Spleen (tissue), 13 donors: ENCODE results near the gene KCNJ13. TPM values are rescaled to one million over a fixed set of nuclear protein-coding genes. Genes with fewer than 3 reads are reported as not detected.

Experiments
- DNase-seq: peaks from one replicate; pipeline ENCODE4 v3.0.0-alpha.2; 2020
- H3K27ac ChIP-seq, 8 donors: fragments of 200-600 bp; sonication (generic) in 7 of 8; 1 replicate in 4 of 8; 2 replicates in 4 of 8; pipeline versions ENCODE4 v1.5.0 to v1.8.0; 2016 to 2021; ENCODE audit warnings: inconsistent platforms in 4 of 8, mild to moderate bottlenecking in 4 of 8, moderate library complexity in 1 of 8
- H3K27me3 ChIP-seq, 7 donors: fragments of 200-600 bp; sonication (generic) in 6 of 7; replicated peaks in 1 of 7; 1 replicate in 4 of 7; 2 replicates in 3 of 7; pipeline versions ENCODE4 v1.5.0 to v1.8.0; 2016 to 2021; ENCODE audit warnings: inconsistent platforms in 3 of 7, mild to moderate bottlenecking in 1 of 7
- H3K36me3 ChIP-seq, 6 donors: fragments of 200-600 bp; sonication (generic) in 5 of 6; 1 replicate in 4 of 6; 2 replicates in 2 of 6; pipeline versions ENCODE4 v1.5.0 to v1.8.0; 2016 to 2021; ENCODE audit warnings: inconsistent platforms in 2 of 6
- H3K4me1 ChIP-seq, 6 donors: fragments of 200-600 bp; sonication (generic) in 5 of 6; 1 replicate in 3 of 6; 2 replicates in 3 of 6; pipeline versions ENCODE4 v1.5.0 to v1.8.0; 2016 to 2021; ENCODE audit warnings: inconsistent platforms in 3 of 6
- H3K4me3 ChIP-seq, 8 donors: fragments of 200-600 bp; sonication (generic) in 7 of 8; 1 replicate in 4 of 8; 2 replicates in 4 of 8; pipeline versions ENCODE4 v1.5.0 to v1.8.0; 2016 to 2021; ENCODE audit warnings: inconsistent platforms in 4 of 8, mild to moderate bottlenecking in 4 of 8, moderate library complexity in 2 of 8
- H3K9me3 ChIP-seq, 8 donors: fragments of 200-600 bp; sonication (generic) in 7 of 8; 1 replicate in 4 of 8; 2 replicates in 4 of 8; pipeline versions ENCODE4 v1.5.0 to v1.8.0; 2016 to 2021; ENCODE audit warnings: inconsistent platforms in 4 of 8
- CTCF ChIP-seq, 11 experiments: fragments of 200-600 bp in 7 of 11; fragments of 450-650 bp in 4 of 11; sonication (generic) in 4 of 11; IDR thresholded peaks in 8 of 11; conservative IDR thresholded peaks in 3 of 11; 1 replicate in 7 of 11; 2 replicates in 4 of 11; pipeline versions ENCODE4 v1.4.0 to v1.8.0; 2016 to 2021; ENCODE audit warnings: antibody characterized with exemption in 11 of 11, inconsistent platforms in 4 of 11, mild to moderate bottlenecking in 1 of 11
- POLR2A ChIP-seq, 3 donors: fragments of 450-650 bp; IDR thresholded peaks; one replicate each; pipeline ENCODE4 v1.5.1; 2017; ENCODE audit warnings: antibody characterized with exemption in 3 of 3, mild to moderate bottlenecking in 1 of 3
- POLR2AphosphoS5 ChIP-seq, 3 donors: sonication (generic); formaldehyde crosslinking; IDR thresholded peaks; one replicate each; pipeline ENCODE4 v1.5.1; 2017; ENCODE audit warnings: antibody characterized with exemption in 3 of 3
- WGBS, 5 donors: extraction: QIAGEN DNeasy Blood & Tissue Kit in 3 of 5; methylation state at CpG; one replicate each; pipeline versions ENCODE4 v1.1.5 to v1.1.7; 2013 to 2018; 5-methylcytosine and 5-hydroxymethylcytosine counted together
- intact Hi-C: fragments of 100-400 bp; cut with DNase I; formaldehyde crosslinking; loops from one replicate; pipeline ENCODE4 v1.15.0; 2023; ENCODE audit warnings: low total_unique reads
- long read RNA-seq, 2 donors: transcript quantifications; one replicate each; lab custom pipeline, GENCODE V29; 2026
- polyA plus RNA-seq, 3 donors: library from polyadenylated mRNA; stranded (reverse); fragments of 200-250 nt; gene quantifications; one replicate each; pipeline ENCODE4 v1.2.1, GENCODE V29; 2013
- total RNA-seq, 7 donors: library from RNA; depleted of rRNA in 3 of 7; stranded (reverse); fragments of >200 nt in 3 of 7; fragmentation: NEBNext Ultra II Directional in 4 of 7; extraction: Animal tissue kit (Norgen Biotek cat#: 25700) in 4 of 7; gene quantifications; one replicate each; pipeline versions ENCODE4 v1.1.0 to v1.2.1, GENCODE V29; 2016 to 2021
- donor health status: healthy with polysubstance abuse.
- donor health status: DM: no; HTN: no; CAD: no; lungs with moderate emphysema.
- donor health status: DM: no; HTN: no; CAD: no.
- donor health status: Bipolar disorder and iron deficiency.
- donor health status: healthy.
- donor health status: DM: no; HTN: no; CAD: no.
- donor health status: DM: yes; HTN: yes; CAD: no.

KCNJ13 gene
- total RNA-seq (not detected), polyA plus RNA-seq (under 1 TPM in 1 of 3 donors, not detected in 2; 0.08 TPM)
- long read RNA-seq, donor 1, partial matches to known transcripts: 0 of 1 reads
- long read RNA-seq, donor 1, other reads (novel, unspliced or antisense): 0 of 1 reads
- long read RNA-seq, donor 2: 0 reads

DNA sequence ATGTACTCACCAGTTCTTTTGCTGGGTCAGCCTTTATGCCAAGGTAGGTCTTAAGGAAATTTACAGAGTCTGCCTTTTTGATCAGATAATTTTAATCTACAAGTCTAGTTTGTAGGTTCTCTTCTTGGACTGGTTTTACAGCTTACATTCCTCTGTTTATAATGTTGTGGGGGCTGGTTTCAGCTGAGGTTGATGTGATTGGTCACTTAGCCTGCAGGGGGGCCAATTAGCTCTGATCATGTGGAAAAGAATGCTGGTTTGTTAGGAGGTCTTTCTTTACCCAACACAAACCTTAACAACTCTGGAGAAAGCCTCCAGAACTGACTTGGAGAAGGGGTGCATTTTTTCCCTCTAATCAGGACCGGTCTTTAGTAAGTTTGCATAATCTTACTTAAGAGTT, at the start of gene KCNJ13:
TSS of gene KCNJ13 (minus strand) at position 131 of the 400 bp plus-strand sequence. CDS start 5,203 bp downstream, outside the sequence.
- no peaks in the 10 kb centered on the region for H3K9me3 ChIP-seq
- DNase-seq: no peak
- 88 to 98% (median 97%) methylated on average over 1 of the region's 1 CpG for WGBS, 5 donors
- intact Hi-C loops: no loop called here
- no peak within 1 kb of the TSS for H3K4me3 ChIP-seq
- no peaks in the 10 kb centered on the region for H3K27me3 ChIP-seq
- H3K27ac ChIP-seq: no peak within 1 kb of the TSS
- TF ChIP-seq CTCF (IDR thresholded peaks at IDR 0.05 in 8 of 11, conservative IDR thresholded peaks at IDR 0.05 in 3 of 11) (no peak), POLR2AphosphoS5 (IDR thresholded peaks at IDR 0.05) (no peak), POLR2A (IDR thresholded peaks at IDR 0.05) (no peak)
- H3K4me1 ChIP-seq: peaks cover 0 to 19% (median 13%) of the 10 kb centered on the region in 6 donors
- peaks cover 0 to 82% (median 3%) of the 10 kb centered on the region in 6 donors for H3K36me3 ChIP-seq

DNA sequence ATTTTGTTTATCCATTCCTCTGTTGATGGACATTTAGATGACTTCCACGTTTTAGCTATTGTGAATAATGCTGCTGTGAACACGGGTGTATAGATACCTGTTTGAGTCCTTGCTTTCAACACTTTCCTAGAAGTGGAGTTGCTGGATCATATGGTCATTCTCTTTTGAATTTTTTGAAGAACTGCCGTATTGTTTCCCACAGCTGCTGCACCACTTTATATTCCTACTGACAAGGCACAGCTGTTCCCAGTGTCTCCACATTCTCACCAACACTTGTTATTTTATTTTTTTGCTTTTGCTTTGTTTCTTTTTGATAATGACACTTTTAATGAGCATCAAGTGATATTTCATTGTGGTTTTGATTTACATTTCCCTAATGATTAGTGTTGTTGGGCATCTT, 41.4 kb upstream of the KCNJ13 start:
- H3K27me3 ChIP-seq: no peaks in the 10 kb centered on the region
- intact Hi-C loops: no loop called here
- H3K4me1 ChIP-seq: peaks cover 0 to 26% (median 0%) of the 10 kb centered on the region in 6 donors
- H3K4me3 ChIP-seq: no peak overlapping the region
- no peak overlapping the region for H3K27ac ChIP-seq
- TF ChIP-seq CTCF (IDR thresholded peaks at IDR 0.05 in 8 of 11, conservative IDR thresholded peaks at IDR 0.05 in 3 of 11) (no peak), POLR2AphosphoS5 (IDR thresholded peaks at IDR 0.05) (no peak), POLR2A (IDR thresholded peaks at IDR 0.05) (no peak)
- no peak for DNase-seq
- peaks cover 0 to 100% (median 79%) of the 10 kb centered on the region in 6 donors for H3K36me3 ChIP-seq
- no peaks in the 10 kb centered on the region for H3K9me3 ChIP-seq
- WGBS, 5 donors: 89 to 93% (median 90%) methylated on average over 3 of the region's 3 CpGs

DNA sequence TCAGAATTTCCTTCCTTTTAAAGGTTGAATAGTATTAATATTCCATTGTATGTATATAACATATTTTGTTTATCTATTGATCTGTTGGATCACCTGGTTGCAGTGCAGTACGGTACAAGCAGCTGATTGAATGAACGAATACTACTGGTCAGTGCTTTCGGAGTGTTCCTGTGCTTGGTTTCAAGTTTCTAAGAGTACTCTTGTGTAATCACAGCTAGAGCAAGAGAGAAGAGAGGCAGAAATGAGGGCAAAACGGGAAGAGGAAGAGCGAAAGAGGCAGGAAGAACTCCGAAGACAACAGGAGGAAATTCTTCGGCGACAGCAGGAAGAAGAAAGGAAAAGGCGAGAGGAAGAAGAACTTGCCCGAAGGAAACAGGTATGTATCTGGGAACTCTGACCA, 40.3 kb upstream of the KCNJ13 start:
- intact Hi-C loops: no loop called here
- no peak for DNase-seq
- 37 to 69% (median 55%) methylated on average over 10 of the region's 10 CpGs for WGBS, 5 donors
- H3K27ac ChIP-seq: peak overlapping the region in 4 of 8 donors; percentile 14 to 56 (median 32)
- no peaks in the 10 kb centered on the region for H3K9me3 ChIP-seq
- H3K36me3 ChIP-seq: peaks cover 0 to 100% (median 82%) of the 10 kb centered on the region in 6 donors
- TF ChIP-seq POLR2A (IDR thresholded peaks at IDR 0.05) (no peak), POLR2AphosphoS5 (IDR thresholded peaks at IDR 0.05) (peak in 1 of 3 donors; percentile 25), CTCF (IDR thresholded peaks at IDR 0.05 in 8 of 11, conservative IDR thresholded peaks at IDR 0.05 in 3 of 11) (peak in 1 of 11 experiments; percentile 5)
- H3K4me1 ChIP-seq: peaks cover 0 to 26% (median 0%) of the 10 kb centered on the region in 6 donors
- H3K4me3 ChIP-seq: no peak overlapping the region
- H3K27me3 ChIP-seq: no peaks in the 10 kb centered on the region

- H3K27me3 ChIP-seq: no peaks in the 10 kb centered on the region
- peaks cover 0 to 26% (median 0%) of the 10 kb centered on the region in 6 donors for H3K4me1 ChIP-seq
- H3K9me3 ChIP-seq: no peaks in the 10 kb centered on the region
- no peak for DNase-seq
- 93 to 98% (median 97%) methylated on average over 3 of the region's 3 CpGs for WGBS, 5 donors
- intact Hi-C loops: no loop called here
- H3K27ac ChIP-seq: no peak overlapping the region
- TF ChIP-seq POLR2AphosphoS5 (IDR thresholded peaks at IDR 0.05) (no peak), POLR2A (IDR thresholded peaks at IDR 0.05) (no peak)
- H3K4me3 ChIP-seq: no peak overlapping the region
- H3K36me3 ChIP-seq: peaks cover 0 to 100% (median 84%) of the 10 kb centered on the region in 6 donors
These were observed 39.2 kb upstream of the KCNJ13 start for GRCh38 chr2:232815569-232815968.
